ENCODE results near the gene MPC1. TPM values are rescaled to one million over a fixed set of nuclear protein-coding genes. Genes with fewer than 3 reads are reported as not detected.
"Not testable (repeated sequence)": the region's sequence is repeated elsewhere in the genome, so short reads cannot be mapped to it uniquely, and the experiment has no call there.

The MPC1 gene
- total and polyA plus RNA-seq, 4 donors, result 36.7 to 128 (median 66.7) TPM

DNA sequence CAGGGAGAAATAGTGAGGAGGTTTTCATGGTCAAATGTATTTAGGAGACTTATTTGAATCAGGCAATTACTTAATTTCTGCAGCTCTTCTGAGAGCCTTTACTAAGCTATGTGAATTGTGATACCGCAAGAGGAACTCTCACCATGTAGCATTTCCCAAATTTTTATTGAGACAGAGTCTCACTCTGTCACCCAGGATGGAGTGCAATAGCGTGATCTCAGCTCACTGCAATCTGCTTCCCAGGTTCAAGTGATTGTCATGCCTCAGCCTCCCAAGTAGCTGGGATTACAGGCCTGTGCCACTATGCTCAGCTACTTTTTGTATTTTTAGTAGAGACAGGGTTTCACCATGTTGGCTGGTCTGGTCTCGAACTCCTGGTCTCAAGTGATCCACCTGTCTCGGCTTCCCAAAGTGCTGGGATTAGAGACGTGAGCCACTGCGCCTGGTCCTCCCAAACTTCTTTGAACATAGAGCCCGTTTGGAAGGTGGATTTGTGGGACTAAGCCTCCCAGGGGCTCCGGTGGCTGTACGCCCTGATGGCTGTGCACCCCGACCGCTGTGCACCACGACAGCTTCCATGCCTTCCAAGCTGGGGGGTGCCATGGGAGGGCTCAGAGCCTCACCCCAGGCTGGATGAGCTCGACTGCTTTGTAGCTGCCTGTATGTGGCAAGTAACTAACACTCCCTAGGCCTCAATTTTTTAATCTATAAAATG lies 5.7 kb upstream of the MPC1 start:
- H3K4me3 ChIP-seq (ENCODE audit: low read length in 2 of 2), result no peak overlapping the region
- no peak for ATAC-seq (ENCODE audit: low FRiP score)
- no peak for DNase-seq
- intact Hi-C loops (cut with DNase I), result no loop called here
- no peaks in the 10 kb centered on the region for H3K27me3 ChIP-seq (ENCODE audit: control insufficient read depth in 1 of 2, insufficient read depth in 2 of 2, low read length in 1 of 2)
- no peak overlapping the region for H3K27ac ChIP-seq (ENCODE audit: low read depth in 1 of 2, low read length in 2 of 2)
- 92% methylated on average over 13 of the region's 13 CpGs for WGBS, 2 donors
- H3K36me3 ChIP-seq (ENCODE audit: control insufficient read depth in 1 of 2, insufficient read depth in 2 of 2, low read length in 1 of 2), result no peaks in the 10 kb centered on the region
- H3K4me1 ChIP-seq (ENCODE audit: control insufficient read depth in 1 of 2, insufficient read depth in 2 of 2, low read length in 2 of 2), result no peaks in the 10 kb centered on the region
- no peaks in the 10 kb centered on the region for H3K9me3 ChIP-seq (ENCODE audit: control insufficient read depth, low read length)

DNA sequence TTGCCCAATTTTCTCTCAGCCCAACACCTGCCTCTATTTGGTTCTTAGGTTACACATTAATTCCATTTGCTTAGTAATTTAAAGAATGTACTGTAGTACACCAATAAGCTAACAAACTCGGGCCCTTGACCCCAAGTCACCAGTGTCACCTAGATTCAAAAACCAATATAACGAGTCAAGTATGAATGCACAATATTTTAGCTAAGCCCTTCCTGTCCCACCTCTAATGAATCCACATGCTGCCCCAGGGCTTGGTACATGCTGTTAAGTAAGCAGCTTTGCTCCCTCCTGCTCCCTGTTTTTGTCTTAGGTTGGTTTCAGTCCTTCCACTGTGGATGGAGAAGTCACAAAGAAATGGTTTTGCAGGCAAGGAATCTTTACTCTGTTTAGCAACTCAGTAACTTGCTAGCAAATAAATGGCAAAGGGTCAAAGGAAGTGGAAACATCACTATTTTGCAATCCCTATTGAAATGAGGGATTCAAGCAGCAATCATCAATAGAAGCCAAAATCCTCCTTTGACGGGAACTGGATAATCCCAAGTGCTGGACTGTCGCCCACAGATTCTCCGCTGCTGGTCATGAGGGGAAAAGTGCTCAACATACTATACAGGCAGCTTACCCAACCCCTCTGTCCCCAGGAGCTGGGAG lies 5.0 kb upstream of the MPC1 start:
- H3K36me3 ChIP-seq (ENCODE audit: control insufficient read depth in 1 of 2, insufficient read depth in 2 of 2, low read length in 1 of 2), result no peaks in the 10 kb centered on the region
- H3K4me1 ChIP-seq (ENCODE audit: control insufficient read depth in 1 of 2, insufficient read depth in 2 of 2, low read length in 2 of 2), result no peaks in the 10 kb centered on the region
- no peaks in the 10 kb centered on the region for H3K9me3 ChIP-seq (ENCODE audit: control insufficient read depth, low read length)
- no peak for ATAC-seq (ENCODE audit: low FRiP score)
- no peaks in the 10 kb centered on the region for H3K27me3 ChIP-seq (ENCODE audit: control insufficient read depth in 1 of 2, insufficient read depth in 2 of 2, low read length in 1 of 2)
- WGBS, 2 donors, result 88 to 92% methylated on average over 5 of the region's 5 CpGs
- H3K4me3 ChIP-seq (ENCODE audit: low read length in 2 of 2), result no peak overlapping the region
- intact Hi-C loops (cut with DNase I), result no loop called here
- no peak overlapping the region for H3K27ac ChIP-seq (ENCODE audit: low read depth in 1 of 2, low read length in 2 of 2)
- no peak for DNase-seq

DNA sequence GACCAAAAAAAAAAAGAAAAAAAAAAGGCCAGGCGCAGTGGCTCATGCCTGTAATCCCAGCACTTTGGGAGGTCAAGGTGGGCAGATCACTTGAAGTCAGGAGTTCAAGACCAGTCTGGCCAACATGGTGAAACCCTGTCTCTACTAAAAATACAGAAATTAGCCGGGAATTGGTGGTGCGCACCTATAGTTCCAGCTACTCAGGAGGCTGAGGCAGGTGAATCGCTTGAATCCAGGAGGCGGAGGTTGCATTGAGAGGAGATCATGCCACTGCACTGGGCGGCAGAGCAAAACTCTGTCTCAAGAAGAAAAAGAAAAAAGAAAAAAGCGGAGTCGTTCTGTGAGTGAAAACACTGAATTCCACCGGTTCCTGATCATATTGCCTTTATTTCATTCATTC lies 4.4 kb upstream of the MPC1 start:
- DNase-seq; H3K27ac ChIP-seq (ENCODE audit: low read depth in 1 of 2, low read length in 2 of 2); H3K9me3 ChIP-seq (ENCODE audit: control insufficient read depth, low read length); ATAC-seq (ENCODE audit: low FRiP score); H3K27me3 ChIP-seq (ENCODE audit: control insufficient read depth in 1 of 2, insufficient read depth in 2 of 2, low read length in 1 of 2); H3K36me3 ChIP-seq (ENCODE audit: control insufficient read depth in 1 of 2, insufficient read depth in 2 of 2, low read length in 1 of 2); H3K4me1 ChIP-seq (ENCODE audit: control insufficient read depth in 1 of 2, insufficient read depth in 2 of 2, low read length in 2 of 2); intact Hi-C loops (cut with DNase I); H3K4me3 ChIP-seq (ENCODE audit: low read length in 2 of 2): not testable (repeated sequence)
- 96% methylated on average over 9 of the region's 9 CpGs for WGBS, 2 donors

DNA sequence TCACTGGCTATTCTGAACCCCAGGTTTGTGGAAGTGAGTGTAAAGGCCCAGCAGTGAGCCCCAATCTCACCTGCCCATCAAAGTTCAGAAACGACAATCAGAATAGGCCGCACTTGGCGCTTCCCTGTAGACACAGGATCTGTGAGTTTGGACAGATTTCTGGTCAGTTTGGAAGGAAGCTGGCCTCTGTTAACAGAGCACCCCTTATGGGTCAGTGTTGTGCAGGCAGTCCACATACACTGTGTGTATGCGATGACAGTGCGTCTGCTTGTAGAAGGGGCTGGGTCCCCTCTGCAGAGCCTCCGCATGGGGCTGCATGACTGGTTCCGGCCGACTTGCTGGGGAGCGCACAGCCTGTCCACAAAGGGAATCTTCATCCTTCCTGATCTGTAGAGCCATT lies 3.4 kb upstream of the MPC1 start:
- ATAC-seq (ENCODE audit: low FRiP score), result no peak
- no peaks in the 10 kb centered on the region for H3K27me3 ChIP-seq (ENCODE audit: control insufficient read depth in 1 of 2, insufficient read depth in 2 of 2, low read length in 1 of 2)
- no peaks in the 10 kb centered on the region for H3K9me3 ChIP-seq (ENCODE audit: control insufficient read depth, low read length)
- no peak overlapping the region for H3K27ac ChIP-seq (ENCODE audit: low read depth in 1 of 2, low read length in 2 of 2)
- H3K4me3 ChIP-seq (ENCODE audit: low read length in 2 of 2), result no peak overlapping the region
- no peaks in the 10 kb centered on the region for H3K4me1 ChIP-seq (ENCODE audit: control insufficient read depth in 1 of 2, insufficient read depth in 2 of 2, low read length in 2 of 2)
- H3K36me3 ChIP-seq (ENCODE audit: control insufficient read depth in 1 of 2, insufficient read depth in 2 of 2, low read length in 1 of 2), result no peaks in the 10 kb centered on the region
- no peak for DNase-seq
- intact Hi-C loops (cut with DNase I), result no loop called here
- 93 to 96% methylated on average over 9 of the region's 9 CpGs for WGBS, 2 donors

DNA sequence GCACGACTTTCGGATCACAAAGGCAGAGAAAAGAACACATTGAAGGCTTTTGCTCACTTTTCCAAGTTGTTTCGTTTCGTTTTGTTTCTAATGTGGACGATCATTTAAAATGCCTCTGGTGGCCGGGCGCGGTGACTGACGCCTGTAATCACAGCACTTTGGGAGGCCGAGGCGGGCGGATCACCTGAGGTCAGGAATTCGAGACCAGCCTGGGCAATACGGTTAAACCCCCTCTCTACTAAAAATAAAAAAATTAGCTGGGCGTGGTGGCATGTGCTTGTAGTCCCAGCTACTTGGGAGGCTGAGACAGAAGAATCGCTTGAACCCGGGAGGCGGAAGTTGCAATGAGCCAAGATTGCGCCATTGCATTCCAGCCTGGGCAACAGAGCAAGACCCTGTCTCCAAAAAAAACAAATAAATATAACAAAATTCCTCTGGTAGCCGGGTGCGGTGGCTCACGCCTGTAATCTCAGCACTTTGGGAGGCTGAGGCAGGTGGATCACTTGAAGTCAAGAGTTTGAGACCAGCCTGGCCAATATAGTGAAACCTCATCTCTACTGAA lies 1.1 kb upstream of the MPC1 start:
- WGBS, 2 donors, result 1 to 2% methylated on average over 22 of the region's 22 CpGs
- not testable (repeated sequence) for ATAC-seq (ENCODE audit: low FRiP score); H3K36me3 ChIP-seq (ENCODE audit: control insufficient read depth in 1 of 2, insufficient read depth in 2 of 2, low read length in 1 of 2); H3K27me3 ChIP-seq (ENCODE audit: control insufficient read depth in 1 of 2, insufficient read depth in 2 of 2, low read length in 1 of 2); H3K9me3 ChIP-seq (ENCODE audit: control insufficient read depth, low read length); H3K4me1 ChIP-seq (ENCODE audit: control insufficient read depth in 1 of 2, insufficient read depth in 2 of 2, low read length in 2 of 2)
- Histone ChIP-seq H3K27ac (ENCODE audit: low read depth in 1 of 2, low read length in 2 of 2) (peak overlapping the region; percentile 5 to 71), H3K4me3 (ENCODE audit: low read length in 2 of 2) (peak overlapping the region; percentile 46 to 66)
- intact Hi-C loops (cut with DNase I), result loop anchor here (2.0 to 5.0 kb wide), 4 partner anchors 19 to 243 kb away; partner anchors contain the start of genes SFT2D1 (in 2 of the 2) and RPS6KA2 (in 1 of the 2)
- peak in 1 of 2 donors; percentile 64 for DNase-seq

DNA sequence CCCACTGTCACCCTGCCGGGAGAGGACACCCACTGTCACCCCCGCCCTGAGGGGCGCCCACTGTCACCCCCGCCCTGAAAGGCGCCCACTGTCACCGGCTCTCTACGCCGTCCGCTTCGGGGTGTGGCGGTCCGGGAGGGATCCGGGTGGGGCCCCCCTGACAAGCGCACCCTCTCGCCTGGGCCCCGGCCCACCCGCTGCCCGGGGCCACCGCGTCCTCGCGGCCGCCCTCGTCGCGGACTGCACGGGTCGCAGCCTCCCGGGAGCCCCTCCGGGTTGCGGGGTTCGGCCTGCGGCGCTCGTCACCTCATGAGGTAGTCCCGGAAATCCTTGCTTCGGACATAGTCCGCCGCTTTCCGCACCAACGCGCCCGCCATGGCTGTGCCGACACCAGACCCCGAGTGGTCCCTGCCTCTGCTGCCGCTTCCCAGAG lies 224 bp downstream of the MPC1 start:
- H3K27ac ChIP-seq (ENCODE audit: low read depth in 1 of 2, low read length in 2 of 2), result peak overlapping the region in 1 of 2 donors; percentile 83
- intact Hi-C loops (cut with DNase I), result loop anchor here (2.0 to 5.0 kb wide), 4 partner anchors 18 to 245 kb away; partner anchors contain the start of genes SFT2D1 (in 2 of the 2) and RPS6KA2 (in 1 of the 2)
- H3K9me3 ChIP-seq (ENCODE audit: control insufficient read depth, low read length), result no peaks in the 10 kb centered on the region
- WGBS, 2 donors, result 0% methylated on average over 34 to 46 of the region's 46 CpGs
- no peaks in the 10 kb centered on the region for H3K27me3 ChIP-seq (ENCODE audit: control insufficient read depth in 1 of 2, insufficient read depth in 2 of 2, low read length in 1 of 2)
- no peaks in the 10 kb centered on the region for H3K36me3 ChIP-seq (ENCODE audit: control insufficient read depth in 1 of 2, insufficient read depth in 2 of 2, low read length in 1 of 2)
- ATAC-seq (ENCODE audit: low FRiP score) (peak; percentile 58), DNase-seq (peak in 1 of 2 donors; percentile 79)
- H3K4me3 ChIP-seq (ENCODE audit: low read length in 2 of 2), result peak overlapping the region; percentile 38 to 77
- H3K4me1 ChIP-seq (ENCODE audit: control insufficient read depth in 1 of 2, insufficient read depth in 2 of 2, low read length in 2 of 2), result no peaks in the 10 kb centered on the region

DNA sequence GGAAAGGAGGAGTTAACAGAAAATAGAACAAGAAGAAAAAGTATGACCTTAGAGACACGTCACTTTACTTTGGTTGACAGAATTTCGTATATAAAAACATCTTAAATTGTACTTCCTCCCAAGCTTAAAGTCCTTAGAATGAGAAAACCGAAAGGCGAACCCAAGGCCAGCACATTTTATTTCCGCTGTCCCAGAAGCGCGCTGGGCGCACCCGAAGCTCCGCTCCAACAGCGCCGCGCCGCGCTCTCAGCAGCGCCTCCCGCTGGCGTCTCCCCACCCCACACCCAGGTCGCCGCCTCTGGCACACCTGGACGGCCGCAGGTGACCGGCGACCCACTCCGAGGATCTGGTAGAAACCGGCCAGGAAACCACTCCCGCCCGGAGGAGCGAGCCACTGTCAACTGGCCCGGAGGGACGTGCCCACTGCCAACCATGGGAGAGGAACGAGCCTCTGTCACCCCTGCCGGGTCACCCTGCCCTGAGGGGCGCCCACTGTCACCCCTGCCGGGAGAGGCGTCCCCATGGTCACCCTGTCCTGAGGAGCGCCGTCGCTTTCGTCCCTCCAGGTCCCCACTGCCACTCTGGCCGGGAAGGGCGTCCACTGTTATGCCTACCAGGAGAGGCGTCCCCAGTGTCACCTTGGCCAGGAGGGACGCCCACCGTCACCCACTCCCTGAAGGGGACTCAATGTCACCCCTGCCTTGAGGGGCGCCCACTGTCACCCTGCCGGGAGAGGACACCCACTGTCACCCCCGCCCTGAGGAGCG lies 824 bp downstream of the MPC1 start:
- H3K9me3 ChIP-seq (ENCODE audit: control insufficient read depth, low read length), result no peaks in the 10 kb centered on the region
- H3K4me3 ChIP-seq (ENCODE audit: low read length in 2 of 2), result peak overlapping the region; percentile 38 to 77
- intact Hi-C loops (cut with DNase I), result loop anchor here (2.0 to 5.0 kb wide), 4 partner anchors 17 to 245 kb away; partner anchors contain the start of genes SFT2D1 (in 2 of the 2) and RPS6KA2 (in 1 of the 2)
- peak; percentile 77 to 91 for DNase-seq
- peak overlapping the region in 1 of 2 donors; percentile 83 for H3K27ac ChIP-seq (ENCODE audit: low read depth in 1 of 2, low read length in 2 of 2)
- 0% methylated on average over 45 to 49 of the region's 49 CpGs for WGBS, 2 donors
- peak; percentile 69 for ATAC-seq (ENCODE audit: low FRiP score)
- H3K27me3 ChIP-seq (ENCODE audit: control insufficient read depth in 1 of 2, insufficient read depth in 2 of 2, low read length in 1 of 2), result no peaks in the 10 kb centered on the region
- H3K36me3 ChIP-seq (ENCODE audit: control insufficient read depth in 1 of 2, insufficient read depth in 2 of 2, low read length in 1 of 2), result no peaks in the 10 kb centered on the region
- no peaks in the 10 kb centered on the region for H3K4me1 ChIP-seq (ENCODE audit: control insufficient read depth in 1 of 2, insufficient read depth in 2 of 2, low read length in 2 of 2)

DNA sequence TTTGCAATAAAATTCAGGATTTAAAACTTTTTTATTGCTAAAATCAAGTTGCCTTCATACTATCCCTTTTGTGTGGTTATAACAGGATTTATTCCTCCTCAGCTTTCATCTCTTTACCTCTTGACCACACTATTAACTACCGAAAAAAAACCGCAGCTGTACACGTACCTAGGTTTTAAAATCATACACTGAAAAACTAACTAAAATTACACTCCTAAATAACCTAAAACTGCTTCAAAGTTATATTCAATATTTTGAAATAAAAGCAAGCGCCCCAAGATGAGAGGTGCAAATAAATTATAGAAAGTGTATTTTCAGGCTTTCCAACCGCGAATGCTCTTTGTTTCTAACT lies 1.4 kb downstream of the MPC1 start:
- H3K36me3 ChIP-seq (ENCODE audit: control insufficient read depth in 1 of 2, insufficient read depth in 2 of 2, low read length in 1 of 2), result no peaks in the 10 kb centered on the region
- H3K4me3 ChIP-seq (ENCODE audit: low read length in 2 of 2), result peak overlapping the region; percentile 38 to 77
- 31 to 32% methylated on average over 6 of the region's 6 CpGs for WGBS, 2 donors
- intact Hi-C loops (cut with DNase I), result loop anchor here (5.0 kb wide), 2 partner anchors 39 to 246 kb away; partner anchors contain the start of genes RPS6KA2 (in 1 of the 2) and SFT2D1 (in 1 of the 2)
- ATAC-seq (ENCODE audit: low FRiP score) (no peak), DNase-seq (no peak)
- H3K27ac ChIP-seq (ENCODE audit: low read depth in 1 of 2, low read length in 2 of 2), result no peak overlapping the region
- H3K9me3 ChIP-seq (ENCODE audit: control insufficient read depth, low read length), result no peaks in the 10 kb centered on the region
- no peaks in the 10 kb centered on the region for H3K27me3 ChIP-seq (ENCODE audit: control insufficient read depth in 1 of 2, insufficient read depth in 2 of 2, low read length in 1 of 2)
- no peaks in the 10 kb centered on the region for H3K4me1 ChIP-seq (ENCODE audit: control insufficient read depth in 1 of 2, insufficient read depth in 2 of 2, low read length in 2 of 2)
